ENCODE results near the gene ZNF320. TPM values are rescaled to one million over a fixed set of nuclear protein-coding genes. Genes with fewer than 3 reads are reported as not detected.
A peak's percentile ranks its signal among the peaks of the same experiment; 100 is the strongest.
"Not testable (repeated sequence)": the region's sequence is repeated elsewhere in the genome, so short reads cannot be mapped to it uniquely, and the experiment has no call there.

Gene ZNF320
- polyA plus RNA-seq, 3 donors, result 1.6 to 4.4 (median 3.4) TPM

- H4K20me1 ChIP-seq (ENCODE audit: insufficient read depth, low read length); H3K79me2 ChIP-seq (ENCODE audit: insufficient read depth, low read length); H3K27me3 Mint-ChIP-seq (ENCODE audit: low read depth in 3 of 3); DNase-seq; H3K27me3 ChIP-seq (ENCODE audit: control insufficient read depth in 2 of 2, insufficient read depth in 2 of 2, low read length in 2 of 2); H3K4me1 ChIP-seq (ENCODE audit: control insufficient read depth in 1 of 2, insufficient read depth in 2 of 2, low read length in 2 of 2): not testable (repeated sequence)
- Histone ChIP-seq H3K4me2 (replicated peaks; ENCODE audit: extremely low read depth, low read length, poor library complexity, severe bottlenecking) (peak overlapping the region; percentile 96), H2AFZ (ENCODE audit: insufficient read depth, low read depth, low read length, poor library complexity, severe bottlenecking) (peak overlapping the region; percentile 89), H3K9ac (ENCODE audit: insufficient read depth, low read length, poor library complexity, severe bottlenecking) (peak overlapping the region; percentile 75), H3K36me3 (replicated peaks in 1 of 2; ENCODE audit: control insufficient read depth in 1 of 2, insufficient read depth in 2 of 2, low read length in 2 of 2) (peaks cover 20 to 28% of the 10 kb centered on the region in 2 donors), H3K4me3 (replicated peaks in 1 of 3; ENCODE audit: low read depth in 2 of 3, low read length in 3 of 3) (peak overlapping the region; percentile 80 to 87 (median 83)), H3K9me3 (replicated peaks in 1 of 2; ENCODE audit: control insufficient read depth in 1 of 2, insufficient read depth in 1 of 2, low read length in 2 of 2) (peaks cover 33 to 41% of the 10 kb centered on the region in 2 donors), H3K27ac (ENCODE audit: low read depth in 1 of 2, low read length in 2 of 2) (peak overlapping the region; percentile 38 to 81)
- Mint-ChIP-seq H3K4me3 (peak overlapping the region; percentile 93 to 96), H3K4me1 (peaks cover 21% of the 10 kb centered on the region), H3K9me3 (peaks cover 22 to 65% (median 49%) of the 10 kb centered on the region in 7 donors), H3K36me3 (peaks cover 20 to 41% of the 10 kb centered on the region in 2 donors), H3K27ac (peak overlapping the region; percentile 87 to 96 (median 92))
- intact Hi-C loops (cut with micrococcal nuclease), result loop anchor here in 1 of 2 donors (5.0 kb wide), 1 partner anchor 34 kb away; the partner anchor contains the start of gene ZNF28
- 0% methylated on average over 11 of the region's 31 CpGs for WGBS (ENCODE audit: insufficient coverage)
Measured at GRCh38 chr19:52856540-52857377, 40.7 kb downstream of the ZNF320 start.

Small RNA genes within 50 kb of the gene (small RNA-seq; reads per million reads assigned to genes)
- gene ZNF320 (ENCODE audit: insufficient read length, low read depth), result 0.94 reads per million

Other genes starting within 250 kb of the ZNF320 start
- gene ZNF611, start 162.6 kb downstream of the ZNF320 start, polyA plus RNA-seq, result 10 to 100 TPM in 2 of 3 donors, 1 to 10 TPM in 1; 5.5 to 20.2 (median 12.0) TPM
- gene ZNF600, start 110.8 kb downstream of the ZNF320 start, polyA plus RNA-seq, result 1 to 10 TPM; 1.9 to 9.2 (median 2.5) TPM
- gene ZNF28, start 76.0 kb downstream of the ZNF320 start, polyA plus RNA-seq, result 10 to 100 TPM in 2 of 3 donors, 1 to 10 TPM in 1; 2.4 to 21.2 (median 15.0) TPM
- gene ZNF468, start 40.0 kb downstream of the ZNF320 start, polyA plus RNA-seq, result 10 to 100 TPM in 2 of 3 donors, 1 to 10 TPM in 1; 6.2 to 16.1 (median 10.6) TPM
- 1 to 10 TPM in 2 of 3 donors, under 1 TPM in 1; 0.71 to 1.7 (median 1.4) TPM for gene ZNF888, start 25.8 kb upstream of the ZNF320 start, polyA plus RNA-seq
- 1 to 10 TPM; 1.4 to 4.3 (median 2.0) TPM for gene ZNF816, start 65.2 kb upstream of the ZNF320 start, polyA plus RNA-seq
- not detected for gene ERVV-1, start 116.3 kb upstream of the ZNF320 start, polyA plus RNA-seq
- gene ERVV-2, start 147.1 kb upstream of the ZNF320 start, polyA plus RNA-seq, result not detected
- gene ZNF160, start 205.8 kb upstream of the ZNF320 start, polyA plus RNA-seq, result 10 to 100 TPM in 1 of 3 donors, 1 to 10 TPM in 2; 6.4 to 24.5 (median 7.7) TPM
- gene ZNF415, start 235.3 kb upstream of the ZNF320 start, polyA plus RNA-seq, result under 1 TPM in 2 of 3 donors, not detected in 1; 0.11 to 0.17 TPM

Data from CD14-positive monocyte (primary cell).